NCI-H2196 treated with DMSO at 0.1 percent for 48 hours (cell line): Measurements from ENCODE around the gene GDF3.
A peak's percentile ranks its signal among the peaks of the same experiment; 100 is the strongest.
"Not testable (repeated sequence)": the region's sequence is repeated elsewhere in the genome, so short reads cannot be mapped to it uniquely, and the experiment has no call there.

Source experiments
- DNase-seq: peaks from one replicate; lab custom pipeline; 2025; ENCODE audit not compliant: unreplicated experiment; lab: John Stamatoyannopoulos, UW

Gene GDF3

DNA sequence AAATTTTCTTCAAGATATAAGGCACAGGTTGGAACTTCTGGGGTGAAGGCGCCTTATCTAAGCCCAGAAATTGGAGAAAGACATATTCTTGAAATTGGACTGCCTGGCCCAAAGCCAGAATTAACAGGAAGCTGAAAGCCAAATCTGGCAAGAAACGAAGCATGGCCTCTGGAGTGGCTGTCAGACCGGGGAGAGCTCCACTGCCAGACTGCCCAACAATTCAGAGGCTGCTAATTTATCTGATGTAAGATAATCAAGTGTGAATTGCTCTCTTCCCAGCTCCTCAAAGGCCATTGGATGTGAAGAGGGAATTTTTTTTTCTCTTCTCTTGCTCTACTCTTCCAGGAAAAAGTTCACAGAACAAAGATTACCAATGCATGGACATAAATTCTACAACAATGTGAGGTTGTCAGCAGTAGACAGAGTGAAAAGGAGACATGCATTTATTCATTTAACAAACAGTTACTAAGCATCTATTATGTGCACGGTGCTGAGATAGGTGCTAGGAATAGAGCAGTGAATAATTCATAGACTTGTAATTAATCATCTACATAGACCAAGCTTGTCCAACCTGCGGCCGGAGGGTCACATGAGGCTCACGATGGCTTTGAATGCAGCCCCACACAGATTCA is at the start of gene GDF3:
GDF3 (minus strand) TSS at position 210 of the 632 bp plus-strand sequence; CDS start at position 163, 47 bp downstream.
- no peak for DNase-seq

GRCh38 chr12:7732993-7733392 is 37.4 kb upstream of the GDF3 start:
- no peak for DNase-seq

DNA sequence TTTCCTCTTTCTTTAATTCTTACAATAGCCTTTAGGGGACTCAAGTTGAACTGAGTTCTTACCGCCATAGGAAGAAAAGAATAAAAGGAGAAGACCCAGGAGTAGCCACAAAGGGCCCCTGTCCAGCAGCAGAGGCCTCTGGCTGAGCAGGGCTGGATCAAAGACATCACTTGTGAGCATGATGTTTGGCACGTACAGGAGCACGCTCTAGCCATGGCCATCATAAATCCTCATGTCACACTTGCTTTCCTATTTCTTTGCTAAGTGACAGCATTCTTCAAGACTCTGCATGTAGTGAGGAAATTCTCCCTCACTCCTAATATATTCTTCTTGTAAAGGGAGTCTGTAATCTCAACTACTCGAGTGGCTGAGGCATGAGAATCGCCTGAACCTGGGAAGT is 35.9 kb upstream of the GDF3 start:
- no peak for DNase-seq

GRCh38 chr12:7730984-7731383 is 35.4 kb upstream of the GDF3 start:
- not testable (repeated sequence) for DNase-seq

DNA sequence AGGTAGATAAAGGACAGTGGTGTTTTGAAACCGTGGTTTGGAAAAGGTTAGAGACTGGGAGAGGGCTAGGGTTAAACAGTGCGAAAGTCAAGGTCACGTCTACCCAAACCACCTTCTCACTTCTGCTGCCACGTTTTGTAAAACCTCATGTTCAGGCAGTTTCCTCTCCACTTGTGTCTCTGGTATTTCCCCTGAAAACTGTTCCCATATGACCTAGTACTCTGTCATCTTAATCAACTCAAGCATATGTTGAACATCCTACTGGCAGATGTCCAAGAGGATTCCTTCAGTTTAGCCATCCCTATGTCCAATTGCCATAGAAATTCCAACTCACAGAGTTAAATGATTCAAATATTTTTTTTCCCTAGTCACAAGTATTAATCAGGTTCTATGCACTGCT is 34.2 kb upstream of the GDF3 start:
- no peak for DNase-seq

DNA sequence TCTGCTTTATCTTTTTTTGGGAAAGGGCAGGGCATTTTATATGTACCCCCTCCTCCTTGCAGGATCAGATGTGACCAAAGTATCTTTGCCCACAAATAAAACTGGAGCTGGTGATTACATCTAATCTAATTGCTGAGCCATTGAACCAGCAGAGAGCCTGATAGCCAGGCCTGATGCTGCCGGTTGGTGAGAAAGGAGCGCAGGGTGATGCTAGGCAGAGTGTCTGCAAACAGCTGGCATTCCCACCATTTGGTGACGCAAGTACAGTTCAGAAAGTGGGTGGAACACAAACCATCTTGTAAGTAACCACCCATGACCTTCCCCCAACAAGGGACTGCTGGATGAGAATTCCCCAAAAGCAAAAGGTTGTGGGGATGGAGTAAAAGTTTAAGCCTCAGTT is 28.4 kb upstream of the GDF3 start:
- no peak for DNase-seq

GRCh38 chr12:7719946-7720730 is 24.6 kb upstream of the GDF3 start:
- no peak for DNase-seq

DNA sequence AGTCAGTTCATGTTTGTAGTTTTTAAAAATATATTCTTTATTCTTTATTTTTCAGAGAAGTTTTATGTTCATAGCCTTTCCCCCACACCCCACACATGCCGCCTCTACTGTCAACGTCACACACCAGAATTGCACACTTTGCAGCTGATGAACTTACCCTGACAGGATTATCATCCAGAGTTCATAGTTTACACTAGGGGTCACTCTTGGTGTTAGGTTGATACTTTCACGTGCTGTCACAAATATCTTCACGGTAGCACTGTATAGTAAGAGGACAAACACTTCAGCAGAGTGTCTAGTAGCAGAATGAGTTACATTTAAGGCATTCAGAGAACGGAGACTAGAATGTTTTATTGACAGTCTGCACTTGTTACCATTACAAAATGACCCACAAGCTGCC is 20.8 kb upstream of the GDF3 start:
- no peak for DNase-seq

- DNase-seq = no peak
Observed at GRCh38 chr12:7712841-7713442, 17.4 kb upstream of the GDF3 start.

DNA sequence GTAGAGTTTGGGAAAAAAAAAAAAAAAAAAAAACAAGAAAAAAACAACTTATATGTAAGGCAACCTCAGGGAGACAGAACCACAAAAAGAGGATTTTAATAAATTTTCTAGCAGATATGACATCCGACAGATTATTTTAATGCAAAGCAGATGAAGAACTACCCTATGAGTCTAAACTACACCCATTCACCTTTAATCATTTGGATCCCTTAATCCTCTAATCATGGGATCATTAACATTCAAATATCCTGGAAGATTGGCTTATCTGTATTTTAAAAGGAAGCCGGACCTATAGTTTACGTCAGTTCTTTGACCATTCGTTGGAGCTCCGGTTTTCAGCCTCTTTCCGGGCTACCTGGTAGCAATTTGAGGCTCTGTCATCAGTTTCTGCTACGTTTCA is 15.6 kb upstream of the GDF3 start, which contains the start of gene DPPA3:
DPPA3 (plus strand) TSS at position 301 of the 400 bp plus-strand sequence. CDS start 138 bp downstream, outside the sequence.
- no peak for DNase-seq

DNA sequence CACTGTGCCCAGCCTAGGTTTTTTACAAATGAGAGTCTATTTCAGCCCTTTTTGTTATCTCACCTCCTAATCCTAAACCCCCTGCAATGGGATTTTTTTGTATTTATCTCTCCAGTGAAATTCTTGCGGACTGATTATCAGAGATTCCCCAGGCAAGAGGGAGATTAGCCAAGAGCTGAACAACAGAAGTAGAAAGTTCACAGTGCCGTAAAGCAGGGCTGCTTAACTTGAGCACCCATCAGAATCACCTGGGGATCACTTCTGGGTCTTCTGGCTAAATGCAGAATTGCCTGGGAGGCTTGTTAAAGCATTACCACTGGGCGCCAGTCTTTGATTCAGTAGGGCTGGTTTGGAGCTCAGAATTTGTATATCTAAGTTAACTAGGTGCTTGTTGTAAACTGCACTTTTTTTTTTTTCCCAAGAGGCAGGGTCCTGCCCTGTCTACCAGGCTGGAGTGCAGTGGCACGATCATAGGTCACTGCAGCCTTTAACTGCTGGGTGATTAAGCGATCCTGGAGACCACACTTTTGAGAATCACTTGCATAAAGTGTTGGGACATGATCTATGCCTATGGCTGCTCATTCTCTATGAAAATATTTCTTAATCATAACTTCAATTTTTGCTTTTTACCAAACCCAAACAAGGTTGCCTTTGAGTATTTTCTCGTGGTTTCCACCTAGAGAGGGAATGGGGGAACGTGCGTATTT is 14.5 kb upstream of the GDF3 start:
- no peak for DNase-seq

DNA sequence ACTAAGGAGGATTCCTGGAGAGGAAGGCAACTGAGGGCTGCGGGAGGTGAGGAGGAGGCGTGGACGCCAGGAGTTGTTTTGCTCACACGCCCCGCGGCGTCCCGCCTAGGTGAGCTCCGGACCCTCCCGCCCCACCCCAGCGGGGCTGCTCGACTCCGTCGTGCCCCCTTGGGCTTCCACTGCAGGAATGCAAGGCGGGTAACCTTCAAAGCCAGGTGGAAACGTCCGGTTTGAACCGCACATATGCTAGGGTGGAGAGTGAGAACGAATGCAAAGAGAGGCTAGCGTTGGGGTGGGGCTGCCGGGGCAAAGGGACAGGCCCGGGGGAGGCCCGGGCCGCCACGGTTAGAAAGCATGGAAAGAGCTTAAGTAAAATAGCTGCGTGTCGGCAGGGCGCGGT is 10.3 kb upstream of the GDF3 start:
- no peak for DNase-seq

DNA sequence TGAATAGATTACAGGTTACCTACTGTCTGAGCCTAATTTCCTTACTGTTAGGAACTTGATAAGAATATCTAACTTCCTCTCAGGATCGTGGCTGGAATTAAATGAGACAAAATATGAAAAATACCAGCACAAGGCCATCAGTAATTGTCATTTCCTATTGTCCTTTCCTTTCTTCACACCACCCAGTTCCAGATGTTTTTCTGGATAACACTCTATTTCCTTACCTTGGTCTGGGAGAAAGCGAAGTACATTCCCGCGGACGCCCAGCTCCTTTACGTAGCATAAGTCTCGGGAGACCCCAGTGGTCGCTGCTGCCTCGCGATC is 376 bp downstream of the GDF3 start:
- DNase-seq = no peak

DNA sequence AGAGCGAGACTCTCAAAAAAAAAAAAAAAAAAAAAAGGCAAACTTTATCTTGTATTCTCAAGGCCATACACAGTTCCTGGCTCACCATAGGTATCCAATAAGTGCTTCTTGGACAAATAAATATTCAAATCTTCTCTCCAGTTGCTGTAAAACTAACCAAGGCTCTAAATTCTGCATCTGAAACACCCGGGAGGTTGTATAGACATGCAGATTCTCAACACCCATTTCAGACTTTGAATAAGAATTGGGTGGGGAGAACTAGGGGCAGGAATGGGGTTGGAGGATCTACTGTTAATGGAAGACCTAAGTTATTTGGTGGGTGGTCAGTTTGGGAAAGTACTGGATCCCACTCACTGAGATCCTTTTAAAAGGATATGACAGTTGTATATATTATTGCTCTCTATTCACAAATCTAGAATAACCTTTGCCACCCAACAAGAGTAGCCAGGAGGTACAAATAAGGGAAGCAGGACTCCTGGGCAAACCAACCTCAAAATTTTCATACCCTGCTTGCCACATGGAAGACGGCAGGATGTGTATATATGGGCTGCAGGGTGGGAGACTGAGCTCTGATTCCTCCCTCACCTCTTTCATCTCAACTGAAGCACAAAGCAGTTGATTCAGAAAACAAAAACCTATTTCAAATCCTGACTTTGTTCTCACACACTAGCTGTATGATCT is 879 bp downstream of the GDF3 start:
- no peak for DNase-seq

DNA sequence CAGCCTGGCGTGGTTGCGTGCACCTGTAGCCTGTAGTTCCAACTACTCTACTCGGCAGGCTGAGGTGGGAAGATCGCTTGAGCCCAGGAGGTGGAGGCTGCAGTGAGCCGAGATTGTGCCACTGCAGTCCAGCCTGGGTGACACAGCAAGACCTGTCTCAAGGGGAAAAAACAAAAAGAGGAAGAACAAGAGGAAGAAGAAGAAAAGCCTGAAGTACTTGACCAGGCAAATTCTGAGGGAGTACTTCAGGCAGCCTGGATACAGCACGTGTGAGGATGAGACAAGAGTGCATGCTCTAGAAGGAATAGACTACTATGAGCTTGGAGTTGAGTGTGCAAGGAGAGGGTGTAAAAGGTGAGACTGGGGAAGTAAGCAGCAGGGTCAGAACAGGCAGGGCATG is 1.8 kb downstream of the GDF3 start:
- no peak for DNase-seq

- DNase-seq = no peak
Observed at GRCh38 chr12:7681535-7681934, 14.0 kb downstream of the GDF3 start.

DNA sequence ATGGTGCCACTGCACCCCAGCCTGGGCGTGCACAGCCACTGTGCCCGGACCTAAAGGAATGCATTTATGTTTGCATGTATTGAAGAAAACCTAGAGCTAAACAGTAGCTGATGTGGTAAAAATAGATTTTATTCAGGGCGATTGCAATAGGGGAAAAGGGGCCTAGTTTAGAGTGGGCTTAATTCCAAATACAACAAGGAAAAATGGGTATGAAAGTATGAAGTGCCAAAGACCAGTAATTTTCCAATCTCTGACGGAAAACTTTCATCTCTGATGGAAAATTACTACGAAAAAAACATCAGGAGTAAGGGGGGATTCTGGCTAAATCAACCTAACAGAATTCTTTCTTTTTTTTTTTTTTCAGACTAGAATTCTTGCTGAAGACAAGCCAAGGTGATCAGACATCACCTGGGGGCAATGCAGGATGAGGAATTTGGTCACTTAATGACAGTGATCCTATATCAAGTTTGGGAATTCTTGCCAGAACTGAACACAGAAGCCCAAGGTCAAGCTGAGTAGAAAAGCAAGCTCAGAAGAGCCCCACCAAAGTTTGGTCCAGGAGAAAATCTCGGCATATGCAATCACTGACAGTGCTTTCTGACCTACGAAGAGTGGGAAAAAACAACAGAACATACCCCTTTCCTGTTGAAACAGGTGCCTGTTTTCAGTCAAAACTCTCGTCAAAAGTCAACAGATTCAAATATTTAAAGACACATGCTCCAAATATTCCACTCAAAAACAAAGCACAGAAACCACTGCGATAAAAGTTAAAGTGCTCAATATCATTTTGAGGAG is 16.1 kb downstream of the GDF3 start:
- DNase-seq = no peak

- no peak for DNase-seq
Observed at GRCh38 chr12:7678744-7679143, 16.8 kb downstream of the GDF3 start.

GRCh38 chr12:7677432-7677888 is 18.1 kb downstream of the GDF3 start:
- peak; percentile 0 for DNase-seq

DNA sequence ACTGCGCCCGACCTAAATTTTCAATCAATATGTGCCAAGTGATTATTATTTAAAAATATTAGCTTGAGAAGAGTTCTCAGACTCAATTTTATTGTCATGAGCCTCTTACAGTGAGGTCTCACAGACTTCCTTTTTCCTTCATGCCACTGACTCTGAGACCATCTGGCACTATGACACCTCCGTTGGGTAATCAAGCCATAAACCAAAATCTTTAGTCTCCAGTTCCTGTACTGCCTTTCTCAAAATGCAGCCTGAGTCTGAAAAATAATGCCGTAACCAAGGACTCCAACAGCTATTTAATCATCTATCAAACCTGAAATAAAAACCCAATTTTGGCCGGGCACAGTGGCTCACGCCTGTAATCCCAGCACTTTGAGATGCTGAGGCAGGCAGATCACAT is 20.1 kb downstream of the GDF3 start:
- not testable (repeated sequence) for DNase-seq
